ENCODE results near the gene ROBO3. TPM values are rescaled to one million over a fixed set of nuclear protein-coding genes. Genes with fewer than 3 reads are reported as not detected.

Gene ROBO3
- total and polyA plus RNA-seq, 2 donors (not counting 1 experiment from before 2014, with no cell fraction given): 1.0 to 7.4 TPM

GRCh38 chr11:124829986-124830385 lies 35.2 kb upstream of the ROBO3 start:
- no peak overlapping the region for H3K27ac Mint-ChIP-seq
- POLR2A ChIA-PET: no interaction called here

DNA sequence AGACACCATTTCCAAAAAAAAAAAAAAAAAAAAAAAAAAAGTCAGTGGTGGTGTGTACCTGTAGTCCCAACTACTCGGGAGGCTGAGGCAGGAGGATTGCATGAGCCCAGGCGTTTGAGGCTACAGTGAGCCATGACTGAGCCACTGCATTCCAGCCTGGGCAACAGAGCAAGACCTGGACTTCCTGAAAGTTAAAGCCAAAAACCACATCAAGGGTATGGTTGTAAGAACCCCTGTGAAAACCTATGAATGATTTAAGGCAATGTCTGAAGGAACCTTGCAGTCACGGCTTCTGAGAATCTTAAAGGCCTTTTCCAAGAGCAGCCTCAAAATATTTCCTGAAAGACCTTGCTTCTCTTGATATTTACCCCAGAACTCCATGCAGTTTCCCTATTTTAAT lies 34.5 kb upstream of the ROBO3 start:
- Mint-ChIP-seq H3K9me3 (ENCODE audit: insufficient read depth) (no peaks in the 10 kb centered on the region), H3K27ac (no peak overlapping the region), H3K4me1 (no peaks in the 10 kb centered on the region), H3K4me3 (no peak overlapping the region), H3K27me3 (peaks cover 38% of the 10 kb centered on the region)
- ATAC-seq (ENCODE audit: low read depth): no peak
- Histone ChIP-seq H3K9me3 (ENCODE audit: control extremely low read depth in 1 of 3, control insufficient read depth in 2 of 3, insufficient read depth in 1 of 3, low read length in 2 of 3) (no peaks in the 10 kb centered on the region), H3K27ac (ENCODE audit: low read length in 2 of 2) (no peak overlapping the region), H4K20me1 (ENCODE audit: control insufficient read depth, insufficient read depth, low read length, poor library complexity, severe bottlenecking) (no peaks in the 10 kb centered on the region), H3K4me3 (ENCODE audit: control extremely low read depth in 1 of 5, extremely low read depth in 1 of 5, insufficient read depth in 1 of 5, low read depth in 2 of 5, low read length in 4 of 5) (no peak overlapping the region), H3K79me2 (ENCODE audit: control insufficient read depth, insufficient read depth, low read length) (no peaks in the 10 kb centered on the region), H3K4me1 (ENCODE audit: control insufficient read depth in 2 of 2, insufficient read depth in 2 of 2, low read length in 2 of 2) (no peaks in the 10 kb centered on the region), H3K36me3 (replicated peaks in 1 of 2; ENCODE audit: control extremely low read depth in 1 of 2, control insufficient read depth in 1 of 2, extremely low read depth in 1 of 2, insufficient read depth in 2 of 2, low read length in 1 of 2) (no peaks in the 10 kb centered on the region), H2AFZ (ENCODE audit: insufficient read depth, low read depth, low read length, poor library complexity, severe bottlenecking) (no peak overlapping the region), H3K9ac (ENCODE audit: low read length) (no peak overlapping the region), H3K27me3 (replicated peaks in 1 of 4; ENCODE audit: control extremely low read depth in 1 of 4, control insufficient read depth in 3 of 4, insufficient read depth in 4 of 4, low read length in 3 of 4) (peaks cover 0 to 8% (median 4%) of the 10 kb centered on the region in 4 experiments), H3K4me2 (replicated peaks; ENCODE audit: low read depth, low read length, poor library complexity, severe bottlenecking) (no peak overlapping the region)
- TF ChIP-seq, protein P1, sequence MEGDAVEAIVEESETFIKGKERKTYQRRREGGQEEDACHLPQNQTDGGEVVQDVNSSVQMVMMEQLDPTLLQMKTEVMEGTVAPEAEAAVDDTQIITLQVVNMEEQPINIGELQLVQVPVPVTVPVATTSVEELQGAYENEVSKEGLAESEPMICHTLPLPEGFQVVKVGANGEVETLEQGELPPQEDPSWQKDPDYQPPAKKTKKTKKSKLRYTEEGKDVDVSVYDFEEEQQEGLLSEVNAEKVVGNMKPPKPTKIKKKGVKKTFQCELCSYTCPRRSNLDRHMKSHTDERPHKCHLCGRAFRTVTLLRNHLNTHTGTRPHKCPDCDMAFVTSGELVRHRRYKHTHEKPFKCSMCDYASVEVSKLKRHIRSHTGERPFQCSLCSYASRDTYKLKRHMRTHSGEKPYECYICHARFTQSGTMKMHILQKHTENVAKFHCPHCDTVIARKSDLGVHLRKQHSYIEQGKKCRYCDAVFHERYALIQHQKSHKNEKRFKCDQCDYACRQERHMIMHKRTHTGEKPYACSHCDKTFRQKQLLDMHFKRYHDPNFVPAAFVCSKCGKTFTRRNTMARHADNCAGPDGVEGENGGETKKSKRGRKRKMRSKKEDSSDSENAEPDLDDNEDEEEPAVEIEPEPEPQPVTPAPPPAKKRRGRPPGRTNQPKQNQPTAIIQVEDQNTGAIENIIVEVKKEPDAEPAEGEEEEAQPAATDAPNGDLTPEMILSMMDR (IDR thresholded peaks at IDR 0.05): no peak
- no peak for TF ChIP-seq EZH2 (IDR thresholded peaks at IDR 0.05; ENCODE audit: borderline replicate concordance, insufficient read depth, low read depth, low read length, poor library complexity, severe bottlenecking)
- CTCF ChIA-PET: interaction anchor here (0.7 to 10.0 kb wide), 2 partner anchors 159 to 162 kb away, joined by 4 to 155 read pairs; partner anchors contain the start of genes SIAE and SPA17
- POLR2A ChIA-PET: no interaction called here
- DNase-seq: no peak
- 69% methylated on average over 3 of the region's 3 CpGs for WGBS (ENCODE audit: insufficient coverage)
- intact Hi-C loops (cut with micrococcal nuclease): no loop called here

More at GRCh38 chr11:124829986-124830385, 35.2 kb upstream of the ROBO3 start:
- H3K79me2 ChIP-seq (ENCODE audit: control insufficient read depth, insufficient read depth, low read length): no peaks in the 10 kb centered on the region
- H3K4me2 ChIP-seq (replicated peaks; ENCODE audit: low read depth, low read length, poor library complexity, severe bottlenecking): no peak overlapping the region
- intact Hi-C loops (cut with micrococcal nuclease): no loop called here
- no peak overlapping the region for H3K4me3 Mint-ChIP-seq
- H3K4me3 ChIP-seq (ENCODE audit: control extremely low read depth in 1 of 5, extremely low read depth in 1 of 5, insufficient read depth in 1 of 5, low read depth in 2 of 5, low read length in 4 of 5): no peak overlapping the region
- no peak overlapping the region for H3K9ac ChIP-seq (ENCODE audit: low read length)
- peaks cover 0 to 8% (median 3%) of the 10 kb centered on the region in 4 experiments for H3K27me3 ChIP-seq (replicated peaks in 1 of 4; ENCODE audit: control extremely low read depth in 1 of 4, control insufficient read depth in 3 of 4, insufficient read depth in 4 of 4, low read length in 3 of 4)
- H3K27ac ChIP-seq (ENCODE audit: low read length in 2 of 2): no peak overlapping the region
- no peaks in the 10 kb centered on the region for H3K4me1 ChIP-seq (ENCODE audit: control insufficient read depth in 2 of 2, insufficient read depth in 2 of 2, low read length in 2 of 2)
- no peaks in the 10 kb centered on the region for H3K9me3 ChIP-seq (ENCODE audit: control extremely low read depth in 1 of 3, control insufficient read depth in 2 of 3, insufficient read depth in 1 of 3, low read length in 2 of 3)
- no peaks in the 10 kb centered on the region for H3K36me3 ChIP-seq (replicated peaks in 1 of 2; ENCODE audit: control extremely low read depth in 1 of 2, control insufficient read depth in 1 of 2, extremely low read depth in 1 of 2, insufficient read depth in 2 of 2, low read length in 1 of 2)
- WGBS (ENCODE audit: insufficient coverage): 100% methylated on average over 1 of the region's 3 CpGs
- DNase-seq (no peak), ATAC-seq (ENCODE audit: low read depth) (no peak)
- CTCF ChIA-PET: interaction anchor here (0.7 kb wide), 1 partner anchor 161 kb away, joined by 4 read pairs; no protein-coding TSS in a partner anchor
- peaks cover 37% of the 10 kb centered on the region for H3K27me3 Mint-ChIP-seq
- H3K4me1 Mint-ChIP-seq: no peaks in the 10 kb centered on the region
- H2AFZ ChIP-seq (ENCODE audit: insufficient read depth, low read depth, low read length, poor library complexity, severe bottlenecking): no peak overlapping the region
- no peaks in the 10 kb centered on the region for H3K9me3 Mint-ChIP-seq (ENCODE audit: insufficient read depth)
- H4K20me1 ChIP-seq (ENCODE audit: control insufficient read depth, insufficient read depth, low read length, poor library complexity, severe bottlenecking): no peaks in the 10 kb centered on the region
- TF ChIP-seq, protein P1 (IDR thresholded peaks at IDR 0.05): no peak
- TF ChIP-seq EZH2 (IDR thresholded peaks at IDR 0.05; ENCODE audit: borderline replicate concordance, insufficient read depth, low read depth, low read length, poor library complexity, severe bottlenecking): no peak
